B cell (primary cell): Measurements from ENCODE around the gene FLG. TPM values are rescaled to one million over a fixed set of nuclear protein-coding genes. Genes with fewer than 3 reads are reported as not detected.

Source experiments
- ATAC-seq: fragments of 200-7000 bp; cut with Tn5 transposase; one replicate; pipeline ENCODE4 v1.10.0; 2021; ENCODE audit warnings: low read depth, mild to moderate bottlenecking, moderate number of reproducible peaks, moderate library complexity
- CTCF ChIA-PET: fragments of 350-600 bp; sonication (Branson Sonifier 250); formaldehyde crosslinking; loops from one replicate; lab custom pipeline; 2021; ENCODE audit warnings: antibody characterized with exemption, inconsistent platforms; lab: Charles Lee
- POLR2A ChIA-PET: fragments of 350-600 bp; sonication (Branson Sonifier 250); formaldehyde crosslinking; loops from one replicate; lab custom pipeline; 2021; ENCODE audit warnings: antibody characterized with exemption; lab: Charles Lee
- DNase-seq: peaks from one replicate; pipeline ENCODE4 v3.0.0; 2013
- H2AFZ ChIP-seq: 2 replicates; pipeline ENCODE4 v1.6.1; 2012; ENCODE audit warnings: mild to moderate bottlenecking, low read depth, low read length; ENCODE audit not compliant: insufficient read depth, poor library complexity, severe bottlenecking
- H3K27ac ChIP-seq, 2 donors: 1 replicate in 1 of 2; 2 replicates in 1 of 2; pipeline ENCODE4 v1.5.1; 2012 to 2013; ENCODE audit warnings: low read length in 2 of 2, mild to moderate bottlenecking in 2 of 2, moderate library complexity in 1 of 2
- H3K27me3 ChIP-seq, 4 experiments: fragments of 200-600 bp in 1 of 4; sonication (generic) in 1 of 4; replicated peaks in 1 of 4; 1 replicate in 2 of 4; 2 replicates in 2 of 4; pipeline versions ENCODE4 v1.6.1 to v1.7.0; 2013 to 2016; ENCODE audit warnings: low read length in 3 of 4, mild to moderate bottlenecking in 2 of 4, mixed read lengths in 1 of 4, moderate library complexity in 1 of 4; ENCODE audit not compliant: insufficient read depth in 4 of 4, control insufficient read depth in 3 of 4; ENCODE audit errors: control extremely low read depth in 1 of 4
- H3K36me3 ChIP-seq, 2 experiments: replicated peaks in 1 of 2; 1 replicate in 1 of 2; 2 replicates in 1 of 2; pipeline versions ENCODE4 v1.6.1 to v1.7.1; 2013; ENCODE audit warnings: low read length in 1 of 2; ENCODE audit not compliant: insufficient read depth in 2 of 2, control insufficient read depth in 1 of 2; ENCODE audit errors: control extremely low read depth in 1 of 2, extremely low read depth in 1 of 2
- H3K4me1 ChIP-seq, 2 donors: fragments of 200-600 bp in 1 of 2; sonication (generic) in 1 of 2; 1 replicate in 1 of 2; 2 replicates in 1 of 2; pipeline versions ENCODE4 v1.5.1 to v1.6.1; 2013 to 2017; ENCODE audit warnings: low read length in 2 of 2; ENCODE audit not compliant: control insufficient read depth in 2 of 2, insufficient read depth in 2 of 2
- H3K4me2 ChIP-seq: replicated peaks from 2 replicates; pipeline ENCODE3; 2012; ENCODE audit warnings: mild to moderate bottlenecking, low read depth, low read length; ENCODE audit not compliant: poor library complexity, severe bottlenecking
- H3K4me3 ChIP-seq, 5 experiments: fragments of 200-600 bp in 1 of 5; sonication (generic) in 1 of 5; 1 replicate in 3 of 5; 2 replicates in 2 of 5; pipeline versions ENCODE4 v1.5.1 to v1.7.0; 2011 to 2016; ENCODE audit warnings: low read length in 4 of 5, mild to moderate bottlenecking in 4 of 5, low read depth in 2 of 5, control low read depth in 1 of 5, moderate library complexity in 1 of 5; ENCODE audit not compliant: insufficient read depth in 1 of 5; ENCODE audit errors: control extremely low read depth in 1 of 5, extremely low read depth in 1 of 5
- H3K79me2 ChIP-seq: fragments of 200-600 bp; sonication (generic); one replicate; pipeline ENCODE4 v1.6.0; 2016; ENCODE audit warnings: low read length; ENCODE audit not compliant: control insufficient read depth, insufficient read depth
- H3K9ac ChIP-seq: fragments of 200-600 bp; sonication (generic); 2 replicates; pipeline ENCODE4 v1.6.1; 2017; ENCODE audit warnings: mild to moderate bottlenecking, low read length, moderate library complexity
- H3K9me3 ChIP-seq, 3 donors: one replicate each; pipeline versions ENCODE4 v1.6.1 to v1.7.1; 2013; ENCODE audit warnings: low read length in 2 of 3; ENCODE audit not compliant: control insufficient read depth in 2 of 3, insufficient read depth in 1 of 3; ENCODE audit errors: control extremely low read depth in 1 of 3
- H4K20me1 ChIP-seq: 2 replicates; pipeline ENCODE4 v1.6.0; 2012; ENCODE audit warnings: mild to moderate bottlenecking, low read length; ENCODE audit not compliant: insufficient read depth, control insufficient read depth, poor library complexity, severe bottlenecking
- H3K27ac Mint-ChIP-seq: one replicate; pipeline ENCODE4 v1.8.0; 2021; ENCODE audit warnings: mixed read lengths
- H3K27me3 Mint-ChIP-seq: one replicate; pipeline ENCODE4 v1.8.0; 2021; ENCODE audit warnings: mixed read lengths
- H3K4me1 Mint-ChIP-seq: one replicate; pipeline ENCODE4 v1.8.0; 2021; ENCODE audit warnings: mixed read lengths
- H3K4me3 Mint-ChIP-seq: one replicate; pipeline ENCODE4 v1.8.0; 2021; ENCODE audit warnings: mixed read lengths
- H3K9me3 Mint-ChIP-seq: one replicate; pipeline ENCODE4 v1.8.0; 2022; ENCODE audit warnings: mixed read lengths; ENCODE audit not compliant: insufficient read depth
- CTCF ChIP-seq: fragments of 200-600 bp; IDR thresholded peaks from one replicate; pipeline ENCODE4 v1.8.0; 2022; ENCODE audit warnings: antibody characterized with exemption, mild to moderate bottlenecking
- EZH2 ChIP-seq: IDR thresholded peaks from 2 replicates; pipeline ENCODE4 v1.6.1; 2012; ENCODE audit warnings: borderline replicate concordance, low read depth, mild to moderate bottlenecking, moderate library complexity, low read length; ENCODE audit not compliant: insufficient read depth, poor library complexity, severe bottlenecking
- WGBS: methylation state at CpG from one replicate; pipeline ENCODE4 v1.1.5; 2013; ENCODE audit warnings: missing lambda C conversion rate; ENCODE audit not compliant: insufficient coverage; 5-methylcytosine and 5-hydroxymethylcytosine counted together
- intact Hi-C: fragments of 100-400 bp; cut with micrococcal nuclease; formaldehyde crosslinking; loops from one replicate; pipeline ENCODE4 v1.10.0; 2022
- polyA plus RNA-seq: library from polyadenylated mRNA; depleted of rRNA; stranded (reverse); fragments of >200 nt; gene quantifications from 2 replicates; pipeline ENCODE4 v1.2.3, GENCODE V29; 2012
- total RNA-seq, 2 donors: library from RNA; stranded (reverse); fragments of 120-200 nt in 1 of 2; gene quantifications; 1 replicate in 1 of 2; 2 replicates in 1 of 2; pipeline versions ENCODE4 v1.2.3 to v1.2.4, GENCODE V29; 2013 to 2022

The FLG gene
- total and polyA plus RNA-seq, 2 donors (not counting 1 experiment from before 2014, with no cell fraction given): not detected

- ATAC-seq: no peak
- no peak overlapping the region for H3K4me2 ChIP-seq
- no peaks in the 10 kb centered on the region for H3K4me1 ChIP-seq
- no peaks in the 10 kb centered on the region for H3K4me1 Mint-ChIP-seq
- H3K36me3 ChIP-seq: no peaks in the 10 kb centered on the region
- no CpG with 5 or more reads among the region's 1 CpG for WGBS
- ChIA-PET POLR2A (no interaction called here), CTCF (no interaction called here)
- no peak overlapping the region for H3K4me3 Mint-ChIP-seq
- no peaks in the 10 kb centered on the region for H4K20me1 ChIP-seq
- H3K27ac ChIP-seq: no peak overlapping the region
- TF ChIP-seq EZH2: no peak
- no peak for TF ChIP-seq CTCF
- no peaks in the 10 kb centered on the region for H3K9me3 ChIP-seq
- H3K27me3 ChIP-seq: peaks cover 0 to 5% (median 0%) of the 10 kb centered on the region in 4 experiments
- DNase-seq: no peak
- peaks cover 7% of the 10 kb centered on the region for H3K27me3 Mint-ChIP-seq
- no peaks in the 10 kb centered on the region for H3K9me3 Mint-ChIP-seq
- no peak overlapping the region for H3K4me3 ChIP-seq
- no peak overlapping the region for H2AFZ ChIP-seq
- H3K79me2 ChIP-seq: no peaks in the 10 kb centered on the region
- no peak overlapping the region for H3K27ac Mint-ChIP-seq
- intact Hi-C loops: no loop called here
- H3K9ac ChIP-seq: no peak overlapping the region
Measured at GRCh38 chr1:152328801-152329391, 3.9 kb upstream of the FLG start.

GRCh38 chr1:152313970-152314369 lies 11.1 kb downstream of the FLG start:
- ATAC-seq: no peak

More at GRCh38 chr1:152313970-152314369, 11.1 kb downstream of the FLG start:
- Histone ChIP-seq H3K79me2 (no peaks in the 10 kb centered on the region), H3K9ac (no peak overlapping the region), H3K4me3 (no peak overlapping the region), H3K9me3 (peaks cover 0 to 23% (median 0%) of the 10 kb centered on the region in 3 donors), H3K36me3 (no peaks in the 10 kb centered on the region), H3K27me3 (peaks cover 0 to 7% (median 0%) of the 10 kb centered on the region in 4 experiments), H3K27ac (no peak overlapping the region), H2AFZ (no peak overlapping the region), H3K4me1 (no peaks in the 10 kb centered on the region), H3K4me2 (no peak overlapping the region), H4K20me1 (no peaks in the 10 kb centered on the region)
- H3K4me3 Mint-ChIP-seq: no peak overlapping the region
- CTCF ChIA-PET: no interaction called here
- no peaks in the 10 kb centered on the region for H3K27me3 Mint-ChIP-seq
- DNase-seq: no peak
- intact Hi-C loops: no loop called here
- TF ChIP-seq CTCF (no peak), EZH2 (no peak)
- H3K4me1 Mint-ChIP-seq: no peaks in the 10 kb centered on the region
- POLR2A ChIA-PET: no interaction called here
- H3K9me3 Mint-ChIP-seq: no peaks in the 10 kb centered on the region
- no peak overlapping the region for H3K27ac Mint-ChIP-seq
- 100% methylated on average over 1 of the region's 1 CpG for WGBS
